ENCODE results near the gene PPP1R18.

PPP1R18 gene

GRCh38 chr6:30645989-30646388 is 40.5 kb downstream of the PPP1R18 start:
- TF ChIP-seq CTCF (IDR thresholded peaks at IDR 0.05; ENCODE audit: low read depth, low read length): no peak
- H3K4me3 ChIP-seq (ENCODE audit: low read depth, low read length): no peak overlapping the region

GRCh38 chr6:30644769-30645168 is 41.7 kb downstream of the PPP1R18 start:
- H3K4me3 ChIP-seq (ENCODE audit: low read depth, low read length): no peak overlapping the region
- TF ChIP-seq CTCF (IDR thresholded peaks at IDR 0.05; ENCODE audit: low read depth, low read length): no peak

GRCh38 chr6:30643656-30644055 is 42.8 kb downstream of the PPP1R18 start:
- H3K4me3 ChIP-seq (ENCODE audit: low read depth, low read length): no peak overlapping the region
- TF ChIP-seq CTCF (IDR thresholded peaks at IDR 0.05; ENCODE audit: low read depth, low read length): no peak

- no peak for TF ChIP-seq CTCF (IDR thresholded peaks at IDR 0.05; ENCODE audit: low read depth, low read length)
- H3K4me3 ChIP-seq (ENCODE audit: low read depth, low read length): no peak overlapping the region
Measured at GRCh38 chr6:30641048-30641447, 45.4 kb downstream of the PPP1R18 start.

- H3K4me3 ChIP-seq (ENCODE audit: low read depth, low read length): no peak overlapping the region
- TF ChIP-seq CTCF (IDR thresholded peaks at IDR 0.05; ENCODE audit: low read depth, low read length): no peak
Measured at GRCh38 chr6:30640481-30640880, 46.0 kb downstream of the PPP1R18 start.

- no peak overlapping the region for H3K4me3 ChIP-seq (ENCODE audit: low read depth, low read length)
- TF ChIP-seq CTCF (IDR thresholded peaks at IDR 0.05; ENCODE audit: low read depth, low read length): no peak
Measured at GRCh38 chr6:30635834-30636233, 50.6 kb downstream of the PPP1R18 start.

- peak; percentile 40; the same call in 1 of the 2 replicates for TF ChIP-seq CTCF (IDR thresholded peaks at IDR 0.05; ENCODE audit: low read depth, low read length)
Measured at GRCh38 chr6:30626484-30627366, 59.7 kb downstream of the PPP1R18 start, which contains the start of gene ATAT1. ATAT1 (plus strand) TSS chr6:30626874.

More at GRCh38 chr6:30626484-30627366, 59.7 kb downstream of the PPP1R18 start, which contains the start of gene ATAT1:
- H3K4me3 ChIP-seq (ENCODE audit: low read depth, low read length): peak within 1 kb of the TSS; percentile 82

Measured in WI38 (cell line).